NCI-H1105 (cell line): ENCODE measurements around the gene ADAMTS12.
"Not testable (repeated sequence)": the region's sequence is repeated elsewhere in the genome, so short reads cannot be mapped to it uniquely, and the experiment has no call there.

ENCODE experiments used
- DNase-seq: peaks from one replicate; lab custom pipeline; 2025; lab: John Stamatoyannopoulos, UW

The ADAMTS12 gene

DNA sequence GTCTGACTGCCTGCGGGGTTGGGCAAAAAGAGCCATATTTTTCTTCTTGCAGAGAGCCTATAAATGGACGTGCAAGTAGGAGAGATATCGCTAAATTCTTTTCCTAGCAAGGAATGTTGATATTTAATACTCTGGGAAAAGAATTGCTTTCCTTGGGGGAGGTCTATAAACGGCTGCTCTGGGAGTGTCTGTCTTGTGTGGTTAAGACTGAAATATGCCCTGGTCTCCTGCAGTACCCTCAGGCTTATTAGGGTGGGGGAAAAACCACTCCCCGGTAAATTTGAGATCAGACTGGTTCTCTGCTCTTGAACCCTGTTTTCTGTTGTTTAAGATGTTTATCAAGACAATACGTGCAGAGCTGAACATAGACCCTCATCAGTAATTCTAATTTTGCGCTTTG, 14.5 kb upstream of the ADAMTS12 start:
- not testable (repeated sequence) for DNase-seq

DNA sequence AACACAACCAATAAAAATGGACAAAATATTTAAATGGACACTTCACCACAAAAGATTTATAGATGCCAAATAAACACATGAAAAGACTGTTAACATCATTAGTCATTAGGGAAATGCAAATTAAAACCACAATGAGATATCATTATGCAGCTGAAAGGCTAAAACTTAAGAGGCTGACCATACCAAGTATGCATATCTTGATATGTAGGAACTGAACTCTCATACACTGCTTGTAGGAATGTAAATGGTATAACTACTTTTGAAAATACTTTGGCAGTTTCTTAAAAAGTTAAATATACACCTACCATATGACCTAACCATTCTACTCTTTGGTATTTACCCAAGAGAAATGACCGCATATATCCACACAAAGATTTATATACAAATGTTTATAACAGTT, 13.6 kb upstream of the ADAMTS12 start:
- DNase-seq, result no peak

DNA sequence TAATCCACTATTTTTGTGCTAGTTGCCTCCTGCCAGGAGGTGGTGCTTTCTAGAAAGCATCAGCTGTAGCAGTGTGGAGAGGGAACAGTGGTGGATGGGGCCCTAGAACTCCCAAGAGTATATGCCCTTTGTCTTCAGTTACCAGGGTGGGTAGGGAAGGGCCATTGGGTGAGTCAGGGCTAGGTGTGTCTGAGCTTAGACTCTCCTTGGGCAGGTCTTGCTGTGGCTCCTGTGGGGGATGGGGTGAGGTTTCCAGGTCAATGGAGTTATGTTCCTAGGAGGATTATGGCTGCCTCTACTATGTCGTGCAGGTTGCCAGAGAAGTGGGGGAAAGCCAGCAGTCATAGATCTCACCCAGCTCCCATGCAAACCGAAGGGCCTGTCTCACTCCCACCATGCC, 11.3 kb upstream of the ADAMTS12 start:
- no peak for DNase-seq

DNA sequence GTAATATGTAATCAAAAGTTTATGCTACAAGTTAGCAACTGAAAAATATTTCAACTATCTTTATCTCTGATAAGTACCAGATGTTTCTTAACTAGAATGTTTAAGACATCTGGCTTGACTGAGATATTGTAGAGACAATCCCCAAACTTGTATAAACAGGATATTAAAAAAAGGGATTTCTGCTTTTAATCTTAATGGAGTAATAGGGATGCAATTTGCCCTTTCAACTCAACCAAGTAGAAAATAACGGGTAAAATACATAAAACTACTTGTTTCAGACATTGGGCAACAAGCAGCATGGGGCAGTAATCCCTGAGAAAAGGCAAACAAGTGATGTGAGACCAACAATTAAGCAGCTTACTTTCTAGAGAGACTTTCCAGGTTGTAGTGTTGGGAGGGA, 9.4 kb upstream of the ADAMTS12 start:
- DNase-seq, result no peak

DNA sequence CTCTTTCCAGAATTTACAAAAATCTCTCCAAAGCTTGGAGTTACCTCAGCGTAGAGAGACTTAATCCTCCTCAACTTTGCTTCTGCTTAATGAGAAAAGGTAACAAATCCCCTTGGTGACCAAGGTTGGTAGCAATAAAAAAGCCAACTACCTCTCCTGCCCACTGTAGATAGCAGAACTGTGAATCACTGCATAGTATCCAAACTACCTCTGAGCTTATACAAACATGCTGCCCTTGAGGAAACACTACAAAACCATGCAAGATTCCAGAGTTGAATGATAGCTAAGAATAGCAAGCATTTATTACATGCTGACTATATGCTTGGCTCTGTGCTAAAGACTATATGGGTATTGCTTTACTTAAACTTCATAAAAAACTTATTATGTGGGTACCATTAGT, 2.8 kb upstream of the ADAMTS12 start:
- no peak for DNase-seq

DNA sequence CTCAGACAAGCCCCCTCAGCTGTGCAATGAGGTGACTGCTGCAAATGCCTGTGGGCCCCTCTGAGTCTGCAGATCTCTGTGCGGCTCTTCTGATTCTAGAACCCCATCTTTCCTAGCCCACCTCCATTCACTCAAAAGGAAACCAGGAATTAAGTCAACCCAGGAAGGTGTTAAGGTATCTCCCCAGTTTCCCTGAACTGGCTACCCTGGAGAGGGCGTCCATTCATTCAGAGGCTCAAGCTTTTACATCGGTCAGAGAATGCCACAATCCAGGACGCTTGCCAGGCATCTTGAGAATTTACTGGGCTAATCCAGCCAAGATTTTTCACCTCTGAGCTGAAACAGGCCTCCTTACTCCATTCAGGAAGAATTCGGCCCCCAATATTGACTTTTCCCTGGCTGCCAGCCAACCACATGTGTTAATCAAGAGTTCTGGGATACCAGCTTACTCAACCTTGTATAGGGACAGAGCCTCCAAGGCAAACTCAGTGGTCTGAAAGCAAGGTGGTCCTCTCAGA, 889 bp upstream of the ADAMTS12 start:
- DNase-seq, result no peak

DNA sequence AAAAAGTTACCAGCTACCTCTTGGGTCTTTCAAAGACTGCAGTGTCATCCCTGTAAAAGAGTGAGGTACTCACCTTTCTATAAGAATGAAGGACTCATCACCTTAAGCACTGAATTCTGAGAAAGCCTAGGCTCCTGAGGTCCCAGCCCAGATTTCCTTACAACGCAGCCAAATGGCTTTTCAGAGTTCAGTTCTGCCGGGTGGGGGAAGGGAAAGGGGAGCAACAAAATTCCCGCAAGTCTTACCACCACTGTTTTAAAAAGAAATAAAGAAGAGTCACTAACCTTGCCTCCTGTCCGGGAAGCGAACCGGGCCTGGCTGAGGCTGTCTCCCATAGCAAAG, 373 bp downstream of the ADAMTS12 start:
- DNase-seq, result no peak

DNA sequence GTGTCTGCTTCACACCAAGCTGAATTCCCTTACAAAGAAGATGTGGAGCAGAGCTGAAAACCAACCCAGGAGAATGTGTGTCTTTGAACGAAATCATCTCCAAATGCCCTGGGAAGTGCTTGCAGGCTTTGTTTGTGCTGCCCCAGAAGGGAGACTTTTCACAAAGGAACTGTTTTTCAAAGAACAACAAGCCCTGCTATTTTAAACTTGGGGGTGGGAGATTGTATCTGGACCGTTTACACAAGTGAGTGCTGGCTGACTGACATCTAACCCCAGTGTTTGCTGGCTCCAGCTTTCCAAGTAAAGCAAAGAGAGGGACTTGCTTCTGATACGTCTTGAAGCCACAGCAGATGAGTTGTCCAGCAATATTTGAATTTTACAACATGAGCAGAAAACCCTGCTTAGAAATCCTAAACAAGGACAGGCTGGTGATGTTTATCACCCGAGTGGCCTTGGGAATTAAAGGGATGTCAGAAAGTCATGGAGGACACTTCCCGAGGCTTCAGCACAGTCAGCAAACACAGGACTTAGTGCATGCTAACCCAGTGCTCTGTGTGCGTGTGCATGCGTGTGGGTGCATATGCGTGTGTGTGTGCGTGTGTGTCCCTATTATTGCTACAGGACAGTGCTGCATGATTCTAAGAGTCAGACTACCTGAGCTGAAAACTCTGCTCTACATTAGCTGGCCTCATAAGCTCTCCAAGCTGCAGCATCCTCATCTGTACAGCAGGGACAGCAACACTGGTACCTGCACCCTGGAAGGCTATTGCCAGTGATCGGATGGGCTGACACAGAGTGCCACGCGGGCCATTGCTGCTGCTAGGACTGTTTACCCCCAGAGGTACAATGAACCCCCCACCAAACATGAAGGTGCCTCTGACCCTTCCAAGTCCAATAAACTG, 1.4 kb downstream of the ADAMTS12 start:
- DNase-seq, result no peak

DNA sequence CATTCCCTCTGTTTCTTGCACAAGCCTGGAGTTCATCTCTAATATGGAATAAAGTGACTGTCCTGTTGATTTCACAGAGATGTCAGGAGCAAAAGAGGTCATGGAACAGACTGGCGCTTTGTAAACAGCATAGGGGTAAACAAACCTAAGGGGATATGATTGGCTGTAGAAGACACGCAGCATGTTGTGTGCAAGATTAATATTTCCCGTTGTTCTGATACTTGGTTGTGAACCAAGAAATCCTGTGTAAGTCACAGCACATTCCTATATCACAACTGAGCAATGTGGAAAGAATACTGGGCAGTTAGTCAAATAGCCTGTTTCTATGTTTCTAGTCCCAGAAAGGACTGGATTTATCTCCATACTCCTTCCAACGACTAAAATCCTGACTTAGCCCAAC, 3.2 kb downstream of the ADAMTS12 start:
- no peak for DNase-seq

DNA sequence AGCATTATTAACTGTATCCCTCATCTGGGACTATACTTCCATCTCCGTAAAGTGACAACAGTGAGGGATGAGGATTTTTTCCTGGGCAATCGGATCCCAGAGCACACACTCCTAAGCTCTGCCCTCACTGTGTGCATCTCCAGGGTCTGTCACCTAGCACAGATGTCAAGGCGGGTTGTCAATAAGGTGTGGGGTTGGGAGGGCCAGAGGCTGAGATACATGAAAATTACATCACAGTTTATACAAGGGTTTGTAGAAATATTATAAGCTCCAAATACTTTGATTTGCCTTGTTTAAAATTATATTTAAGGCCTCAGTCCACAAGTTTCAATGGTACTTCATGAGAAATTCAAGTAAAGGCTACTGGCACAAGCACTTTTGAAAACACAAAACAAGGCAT, 4.5 kb downstream of the ADAMTS12 start:
- DNase-seq, result no peak

DNA sequence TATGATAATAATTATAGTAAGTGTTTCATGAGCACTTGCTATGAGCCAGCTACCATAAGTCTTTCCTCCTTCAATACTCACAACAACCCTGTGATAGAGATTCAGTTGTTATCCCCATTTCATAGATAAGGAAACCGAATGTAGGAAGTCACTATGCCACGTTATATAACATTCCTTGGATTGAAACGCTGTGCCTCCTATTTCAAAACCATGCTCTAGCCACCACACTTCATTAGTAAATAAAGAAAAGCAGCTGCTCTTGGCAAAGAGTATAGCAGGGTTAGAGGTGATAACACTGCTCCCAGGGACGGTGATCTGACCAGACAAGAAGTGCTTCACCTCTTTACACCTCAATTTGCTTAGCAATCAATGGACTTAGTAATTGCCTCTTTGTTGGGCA, 5.5 kb downstream of the ADAMTS12 start:
- no peak for DNase-seq

DNA sequence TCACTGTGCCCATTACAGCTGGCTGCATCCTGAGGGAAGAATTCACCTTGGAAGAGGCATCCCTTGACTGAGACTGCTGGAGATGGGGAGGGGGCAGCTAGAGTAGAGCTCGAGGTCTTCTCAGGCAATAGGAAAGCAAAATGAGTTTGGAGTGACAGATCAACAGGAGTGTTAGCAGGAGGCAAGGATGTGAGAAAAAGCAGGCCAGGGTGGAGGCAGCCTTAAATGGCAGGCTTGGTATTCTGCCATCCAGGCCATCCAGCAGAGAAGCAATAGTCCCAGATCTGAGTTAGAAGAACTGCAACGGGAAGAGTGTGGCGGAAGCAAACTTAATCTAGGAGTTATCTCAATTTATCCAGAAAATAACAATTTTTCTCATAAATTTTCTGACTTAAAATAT, 6.1 kb downstream of the ADAMTS12 start:
- DNase-seq, result no peak

DNA sequence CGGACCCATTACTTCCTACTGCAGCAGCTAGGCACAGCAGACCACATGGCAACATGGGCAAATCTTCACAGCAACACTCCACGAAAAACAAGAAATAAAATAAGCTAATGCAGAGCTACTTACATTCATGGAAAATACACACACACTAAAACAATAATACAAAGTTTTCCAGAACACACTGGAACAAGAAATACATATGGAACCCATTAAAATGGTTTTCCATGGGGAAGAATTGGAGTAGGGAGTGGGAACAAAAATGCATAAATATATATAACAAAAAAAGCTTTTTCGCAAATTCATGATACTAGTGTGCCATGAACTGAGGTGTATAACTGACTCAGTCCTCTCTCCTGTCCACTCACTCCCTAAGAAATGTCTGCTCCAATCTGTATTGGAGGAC, 8.3 kb downstream of the ADAMTS12 start:
- DNase-seq, result no peak

DNA sequence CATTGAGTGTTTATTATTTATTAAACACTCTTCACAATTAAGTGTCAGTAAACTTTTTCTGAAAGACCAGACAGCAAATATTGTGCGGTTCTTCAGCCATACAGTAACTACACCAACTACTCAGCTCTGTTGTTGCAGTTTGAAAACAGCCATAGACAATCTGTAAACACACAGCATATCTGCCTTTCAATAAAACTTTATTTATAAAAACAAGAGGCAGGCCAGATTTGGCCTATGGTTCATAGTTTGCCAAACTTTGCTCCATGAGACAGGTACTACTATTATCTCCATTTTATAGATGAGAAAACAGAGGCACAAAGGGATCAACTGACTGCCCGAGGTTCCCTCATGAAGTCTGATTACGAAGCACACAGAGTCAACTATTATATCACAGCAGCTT, 11.5 kb downstream of the ADAMTS12 start:
- no peak for DNase-seq

DNA sequence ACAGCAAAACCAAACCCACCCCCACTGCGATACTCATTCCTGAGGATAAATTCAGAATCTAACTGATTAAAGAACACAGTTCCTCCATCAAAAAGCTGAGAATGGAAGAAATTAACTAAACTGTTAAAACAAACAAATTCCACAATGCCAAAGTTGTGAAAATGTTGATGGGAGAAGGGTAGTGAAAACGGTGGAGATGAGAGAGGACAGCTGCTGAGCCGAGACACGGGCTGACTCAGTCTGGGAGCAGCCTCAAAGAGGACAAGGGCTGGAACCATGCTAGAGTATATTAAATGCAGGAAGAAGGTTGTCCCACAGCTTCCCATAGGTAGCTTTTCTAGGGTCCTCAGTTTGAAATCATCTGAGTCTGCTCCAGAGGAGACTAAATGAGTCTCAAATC, 14.3 kb downstream of the ADAMTS12 start:
- DNase-seq, result no peak

DNA sequence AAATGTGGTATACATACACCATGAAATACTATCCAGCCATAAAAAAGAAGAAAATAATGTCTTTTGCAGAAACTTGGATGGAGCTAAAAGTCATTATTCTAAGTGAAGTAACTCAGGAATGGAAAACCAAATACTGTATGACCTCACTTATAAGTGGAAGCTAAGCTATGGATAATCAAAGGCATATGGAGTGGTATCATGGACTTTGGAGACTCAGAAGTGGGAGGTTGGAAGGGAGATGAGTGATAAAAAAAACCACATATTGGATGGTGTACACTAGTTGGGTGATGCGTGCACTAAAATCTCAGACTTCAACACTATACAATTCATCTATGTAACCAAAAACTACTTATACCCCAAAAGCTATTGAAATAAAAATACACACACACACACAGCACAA, 24.5 kb downstream of the ADAMTS12 start:
- no peak for DNase-seq

DNA sequence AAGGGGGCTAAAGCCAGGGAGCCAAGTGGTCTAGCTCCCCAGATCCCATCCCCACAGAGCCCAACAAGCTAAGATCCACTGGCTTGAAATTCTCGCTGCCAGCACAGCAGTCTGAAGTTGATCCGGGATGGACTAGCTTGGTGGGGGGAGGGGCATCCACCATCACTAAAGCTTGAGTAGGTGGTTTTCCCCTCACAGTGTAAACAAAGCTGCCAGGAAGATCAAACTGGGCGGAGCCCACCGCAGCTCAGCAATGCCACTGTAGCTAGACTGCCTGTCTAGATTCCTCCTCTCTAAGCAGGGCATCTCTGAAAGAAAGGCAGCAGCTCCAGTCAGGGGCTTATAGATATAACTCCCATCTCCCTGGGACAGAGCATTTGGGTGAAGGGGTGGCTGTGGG, 32.6 kb downstream of the ADAMTS12 start:
- DNase-seq, result not testable (repeated sequence)

DNA sequence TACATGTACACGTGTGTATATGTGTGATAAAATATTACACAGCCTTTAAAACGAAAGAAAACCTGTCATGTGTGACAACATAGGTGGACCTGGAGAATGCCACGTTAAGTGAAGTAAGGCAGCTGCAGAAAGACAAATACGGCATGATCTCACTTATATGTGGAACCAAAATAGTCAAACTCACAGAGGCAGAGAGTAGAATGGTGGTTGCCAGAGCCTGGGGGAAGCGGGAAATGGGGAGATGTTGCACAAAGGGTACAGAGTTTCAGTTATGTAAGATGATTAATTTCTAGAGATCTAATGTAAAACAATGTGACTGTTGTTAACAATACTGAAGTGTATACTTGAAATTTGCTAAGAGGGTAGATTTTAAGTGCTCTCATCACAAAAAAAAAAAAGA, 34.8 kb downstream of the ADAMTS12 start:
- DNase-seq, result no peak

DNA sequence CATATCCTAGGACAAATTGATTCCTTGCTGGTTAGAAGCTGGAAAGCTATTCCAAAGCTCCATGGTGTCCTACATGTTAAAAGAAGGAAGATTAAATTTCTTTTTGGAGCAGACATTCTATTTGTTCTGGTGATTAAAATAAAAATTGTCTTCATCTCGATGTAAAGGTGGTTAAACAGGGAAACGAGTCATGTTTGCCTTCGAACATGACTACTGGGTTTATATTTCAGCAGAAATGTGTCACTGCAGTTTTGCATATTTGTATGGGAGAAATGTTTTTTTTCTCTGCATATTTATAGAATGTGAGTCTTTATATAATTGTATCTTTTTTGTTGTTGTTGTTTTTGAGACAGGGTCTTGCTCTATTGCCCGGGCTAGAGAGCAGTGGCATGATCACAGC, 36.4 kb downstream of the ADAMTS12 start:
- DNase-seq, result no peak

DNA sequence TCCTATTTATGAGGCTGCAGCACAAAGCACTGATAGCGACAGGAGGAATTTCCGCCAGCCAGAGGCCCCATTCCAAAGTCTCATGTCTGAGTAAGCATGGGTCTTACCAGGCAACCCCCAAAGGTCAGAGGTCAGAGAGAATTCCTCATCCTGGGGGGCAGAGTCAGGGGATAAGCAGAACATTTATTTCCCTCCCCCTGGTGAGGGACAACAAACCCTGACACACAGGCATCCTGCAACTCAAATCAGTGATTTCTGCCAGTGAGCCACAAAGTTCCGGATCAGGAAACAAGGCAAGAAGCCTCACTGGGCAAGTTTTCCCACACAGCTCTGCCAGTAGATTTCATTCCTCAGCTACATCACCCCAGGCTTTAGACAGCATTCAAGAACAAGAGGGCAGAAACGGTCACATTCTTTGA, 37.0 kb downstream of the ADAMTS12 start:
- DNase-seq, result no peak

DNA sequence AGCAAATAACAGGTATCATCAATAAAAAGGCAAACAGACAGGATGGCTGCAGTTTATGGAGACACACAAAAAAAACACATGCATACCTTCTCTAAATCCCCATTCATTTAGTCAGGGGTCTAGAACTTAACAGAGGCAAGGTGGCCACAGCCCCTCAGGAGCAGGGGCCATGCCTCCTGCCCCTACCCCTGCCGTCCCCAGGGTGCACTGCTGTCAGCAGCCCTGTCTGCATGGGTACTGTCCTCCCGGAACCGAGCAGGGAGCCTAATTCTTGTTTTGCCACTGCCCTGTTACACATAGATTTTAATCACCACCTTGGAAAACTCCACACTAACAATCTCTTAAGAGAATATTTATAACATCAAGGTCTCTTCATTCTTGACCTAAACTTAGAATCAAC, 39.0 kb downstream of the ADAMTS12 start:
- DNase-seq, result no peak

DNA sequence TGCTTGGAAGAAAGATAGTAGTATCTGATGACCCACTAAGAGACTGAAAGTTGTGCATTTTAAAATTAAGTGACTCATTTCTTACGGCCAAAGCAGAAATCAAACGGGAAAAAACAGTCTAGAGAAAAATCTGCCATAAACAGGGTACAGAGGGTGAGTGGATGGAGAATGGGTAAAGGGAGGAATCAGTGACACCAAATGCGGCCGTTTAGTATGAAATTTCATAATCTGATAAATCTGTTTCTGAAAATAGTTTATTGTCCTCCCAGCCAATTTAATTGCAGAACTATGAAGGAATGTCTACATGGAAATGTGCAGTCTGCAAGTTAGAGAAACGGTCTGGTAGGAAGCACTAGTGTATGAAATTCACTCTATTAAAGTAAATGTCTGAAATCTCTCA, 39.5 kb downstream of the ADAMTS12 start:
- no peak for DNase-seq

DNA sequence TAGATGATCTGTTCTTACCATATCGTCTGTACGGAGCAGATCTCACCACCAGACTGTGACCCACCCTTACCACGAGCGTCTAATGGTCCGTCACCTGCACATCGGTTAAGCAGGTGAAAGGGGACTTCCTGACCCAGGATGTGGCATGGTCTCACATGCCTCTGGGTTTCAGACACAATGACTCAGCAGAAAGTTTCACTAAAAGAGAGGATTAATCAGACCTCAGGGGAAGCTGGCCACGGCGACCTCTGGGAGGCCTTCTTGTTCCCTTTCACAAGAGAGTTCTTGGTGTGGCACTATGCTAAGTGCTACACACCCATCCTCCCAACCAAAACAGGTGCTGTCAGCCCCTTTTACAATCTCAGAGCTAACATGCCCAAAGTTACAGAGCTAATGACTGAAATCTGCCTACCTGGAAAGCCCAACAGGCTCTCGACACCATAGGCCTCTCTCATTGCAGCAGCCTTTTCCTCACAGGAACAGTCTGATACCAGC, 41.6 kb downstream of the ADAMTS12 start:
- no peak for DNase-seq

DNA sequence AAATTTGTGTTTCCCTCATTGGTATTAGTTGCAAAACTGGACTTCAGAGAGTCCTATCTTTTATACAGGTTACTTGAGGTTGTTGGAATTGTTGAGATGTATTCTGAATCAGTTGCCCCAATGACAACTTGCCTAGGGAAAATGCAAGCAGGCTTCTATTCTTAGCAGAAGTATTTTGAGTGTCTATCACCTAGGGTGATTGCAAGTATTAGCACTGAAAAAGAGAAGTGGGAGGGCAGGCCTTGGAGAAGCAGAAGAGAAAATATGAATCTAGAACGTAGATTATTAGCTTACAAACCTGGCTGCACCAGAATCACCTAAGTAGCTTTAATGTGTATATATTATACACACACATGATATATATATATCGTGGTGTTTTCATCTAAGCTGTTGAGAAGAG, 43.2 kb downstream of the ADAMTS12 start:
- DNase-seq, result no peak
